ENCODE measurements around the gene VARS2. TPM values are rescaled to one million over a fixed set of nuclear protein-coding genes. Genes with fewer than 3 reads are reported as not detected.

Gene VARS2
- polyA plus RNA-seq, 1 donor (not counting 4 experiments of a cell fraction or from before 2014, with no cell fraction given) = 13.8 TPM

DNA sequence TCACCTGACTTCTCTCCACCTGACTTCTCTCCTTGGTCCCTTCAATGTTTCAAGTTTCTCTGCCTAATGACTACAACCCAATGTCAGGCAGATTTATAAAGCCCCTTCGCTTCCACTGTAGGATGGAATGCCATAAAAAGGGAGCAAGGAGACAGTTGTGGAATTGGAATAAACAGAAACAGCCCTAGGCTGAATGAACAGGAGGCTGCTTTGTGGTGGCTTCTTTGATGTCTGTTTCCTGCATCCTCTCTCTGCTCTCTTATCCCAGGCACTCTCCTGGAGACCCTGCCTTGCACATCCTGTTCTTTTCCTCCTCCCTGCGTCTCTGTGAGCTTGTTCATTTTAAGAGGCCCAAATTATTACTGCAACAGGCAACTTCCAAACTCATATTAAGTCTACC is 43.7 kb downstream of the VARS2 start:
- no peak overlapping the region for H3K9ac ChIP-seq (ENCODE audit: control insufficient read depth, extremely low read depth, insufficient read depth, low read length)
- TF ChIP-seq, protein P1, sequence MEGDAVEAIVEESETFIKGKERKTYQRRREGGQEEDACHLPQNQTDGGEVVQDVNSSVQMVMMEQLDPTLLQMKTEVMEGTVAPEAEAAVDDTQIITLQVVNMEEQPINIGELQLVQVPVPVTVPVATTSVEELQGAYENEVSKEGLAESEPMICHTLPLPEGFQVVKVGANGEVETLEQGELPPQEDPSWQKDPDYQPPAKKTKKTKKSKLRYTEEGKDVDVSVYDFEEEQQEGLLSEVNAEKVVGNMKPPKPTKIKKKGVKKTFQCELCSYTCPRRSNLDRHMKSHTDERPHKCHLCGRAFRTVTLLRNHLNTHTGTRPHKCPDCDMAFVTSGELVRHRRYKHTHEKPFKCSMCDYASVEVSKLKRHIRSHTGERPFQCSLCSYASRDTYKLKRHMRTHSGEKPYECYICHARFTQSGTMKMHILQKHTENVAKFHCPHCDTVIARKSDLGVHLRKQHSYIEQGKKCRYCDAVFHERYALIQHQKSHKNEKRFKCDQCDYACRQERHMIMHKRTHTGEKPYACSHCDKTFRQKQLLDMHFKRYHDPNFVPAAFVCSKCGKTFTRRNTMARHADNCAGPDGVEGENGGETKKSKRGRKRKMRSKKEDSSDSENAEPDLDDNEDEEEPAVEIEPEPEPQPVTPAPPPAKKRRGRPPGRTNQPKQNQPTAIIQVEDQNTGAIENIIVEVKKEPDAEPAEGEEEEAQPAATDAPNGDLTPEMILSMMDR (optimal IDR thresholded peaks at IDR 0.05 in 1 of 3, IDR thresholded peaks at IDR 0.05 in 1 of 3, conservative IDR thresholded peaks at IDR 0.05 in 1 of 3; ENCODE audit: extremely low read depth in 1 of 3, insufficient read depth in 2 of 3, low read length in 3 of 3) = no peak
- no peak for TF ChIP-seq EZH2 (IDR thresholded peaks at IDR 0.05; ENCODE audit: low read length)
- H3K4me2 ChIP-seq (ENCODE audit: control insufficient read depth, extremely low read depth, insufficient read depth, low read depth, low read length) = no peak overlapping the region
- no peaks in the 10 kb centered on the region for H3K9me1 ChIP-seq (ENCODE audit: control insufficient read depth, extremely low read depth, insufficient read depth, low read length)
- H3K4me3 ChIP-seq (ENCODE audit: control insufficient read depth in 2 of 3, extremely low read depth in 1 of 3, insufficient read depth in 2 of 3, low read depth in 1 of 3, low read length in 3 of 3) = no peak overlapping the region
- H3K4me1 ChIP-seq (ENCODE audit: control insufficient read depth, extremely low read depth, insufficient read depth, low read length) = peaks cover 10% of the 10 kb centered on the region
- no peaks in the 10 kb centered on the region for H3K79me2 ChIP-seq (ENCODE audit: control insufficient read depth, insufficient read depth, low read length)
- FAIRE-seq (no peak), DNase-seq (ENCODE audit: low read depth, low spot score) (no peak)
- peaks cover 8% of the 10 kb centered on the region for H3K27me3 ChIP-seq (ENCODE audit: control insufficient read depth, extremely low read depth, insufficient read depth, low read length)
- H3K27ac ChIP-seq (ENCODE audit: control insufficient read depth, insufficient read depth, low read length) = no peak overlapping the region
- dilution Hi-C loops (cut with MboI; ENCODE audit: extremely low pct_ligation_motif_present, low sequenced_read_pairs) = no loop called here
- no peaks in the 10 kb centered on the region for H3K9me3 ChIP-seq (ENCODE audit: control insufficient read depth, low read depth, low read length)
- H4K20me1 ChIP-seq (ENCODE audit: control insufficient read depth, extremely low read depth, insufficient read depth, low read length) = no peaks in the 10 kb centered on the region
- H2AFZ ChIP-seq (ENCODE audit: control insufficient read depth, low read length) = no peak overlapping the region
- H3K36me3 ChIP-seq (ENCODE audit: control insufficient read depth in 2 of 2, extremely low read depth in 1 of 2, insufficient read depth in 2 of 2, low read length in 2 of 2) = no peaks in the 10 kb centered on the region

DNA sequence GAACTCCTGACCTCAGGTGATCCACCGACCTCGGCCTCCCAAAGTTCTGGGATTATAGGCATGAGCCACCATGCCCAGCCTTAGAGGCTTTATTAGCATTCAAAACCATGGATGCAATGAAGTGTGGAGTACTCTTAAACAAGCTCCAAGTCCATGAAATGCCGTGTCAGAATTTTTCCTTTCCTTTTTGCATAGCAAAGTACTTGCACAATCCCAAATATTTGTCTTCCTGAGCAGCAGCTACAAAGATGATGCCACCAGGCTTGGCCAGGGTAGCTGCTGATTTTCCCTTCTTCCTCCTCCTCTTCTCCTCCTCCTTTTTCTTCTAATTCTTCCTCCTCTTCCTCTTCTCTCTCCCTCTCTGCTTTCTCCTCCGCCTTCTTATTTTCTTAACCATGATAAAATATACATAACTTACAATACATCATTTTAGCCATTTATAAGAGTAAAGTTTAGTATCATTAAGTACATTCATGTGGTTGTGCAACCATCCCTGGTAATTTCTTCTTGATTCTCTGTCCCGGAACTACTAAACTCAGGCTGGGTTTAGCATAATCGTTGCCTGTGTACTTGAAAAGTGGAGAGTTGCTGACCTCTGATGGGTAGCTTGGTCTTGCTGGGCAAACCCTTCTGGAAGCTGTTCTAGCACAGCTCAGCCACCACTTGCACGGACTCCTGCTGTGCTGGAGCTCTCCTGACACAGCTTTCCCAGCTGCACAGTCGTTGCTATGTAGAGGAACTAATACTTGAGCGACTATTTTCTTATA is 47.1 kb downstream of the VARS2 start:
- Histone ChIP-seq H3K4me2 (ENCODE audit: control insufficient read depth, extremely low read depth, insufficient read depth, low read depth, low read length) (no peak overlapping the region), H2AFZ (ENCODE audit: control insufficient read depth, low read length) (no peak overlapping the region), H3K79me2 (ENCODE audit: control insufficient read depth, insufficient read depth, low read length) (no peaks in the 10 kb centered on the region), H3K9me1 (ENCODE audit: control insufficient read depth, extremely low read depth, insufficient read depth, low read length) (no peaks in the 10 kb centered on the region), H3K36me3 (ENCODE audit: control insufficient read depth in 2 of 2, extremely low read depth in 1 of 2, insufficient read depth in 2 of 2, low read length in 2 of 2) (no peaks in the 10 kb centered on the region), H3K9ac (ENCODE audit: control insufficient read depth, extremely low read depth, insufficient read depth, low read length) (no peak overlapping the region), H3K4me1 (ENCODE audit: control insufficient read depth, extremely low read depth, insufficient read depth, low read length) (peaks cover 5% of the 10 kb centered on the region), H3K27ac (ENCODE audit: control insufficient read depth, insufficient read depth, low read length) (no peak overlapping the region), H3K4me3 (ENCODE audit: control insufficient read depth in 2 of 3, extremely low read depth in 1 of 3, insufficient read depth in 2 of 3, low read depth in 1 of 3, low read length in 3 of 3) (no peak overlapping the region), H3K27me3 (ENCODE audit: control insufficient read depth, extremely low read depth, insufficient read depth, low read length) (peaks cover 6% of the 10 kb centered on the region), H4K20me1 (ENCODE audit: control insufficient read depth, extremely low read depth, insufficient read depth, low read length) (no peaks in the 10 kb centered on the region), H3K9me3 (ENCODE audit: control insufficient read depth, low read depth, low read length) (no peaks in the 10 kb centered on the region)
- TF ChIP-seq EZH2 (IDR thresholded peaks at IDR 0.05; ENCODE audit: low read length) = no peak
- TF ChIP-seq, protein P1 (optimal IDR thresholded peaks at IDR 0.05 in 1 of 3, IDR thresholded peaks at IDR 0.05 in 1 of 3, conservative IDR thresholded peaks at IDR 0.05 in 1 of 3; ENCODE audit: extremely low read depth in 1 of 3, insufficient read depth in 2 of 3, low read length in 3 of 3) = no peak
- DNase-seq (ENCODE audit: low read depth, low spot score) = no peak
- FAIRE-seq = no peak
- dilution Hi-C loops (cut with MboI; ENCODE audit: extremely low pct_ligation_motif_present, low sequenced_read_pairs) = no loop called here

Data from keratinocyte (primary cell).